BLaER1 treated with 17β-estradiol and CSF1 and Interleukin-3, amounts not matched to agents 10 nM and 100 nM (cell line): Measurements from ENCODE around the gene BHMT2.

Experiments
- H3K27ac ChIP-seq, 11 experiments: shearing (Covaris generic); formaldehyde crosslinking; 2 replicates each; pipeline ENCODE4 v1.8.1; 2022
- H3K27me3 ChIP-seq, 11 experiments: shearing (Covaris generic); formaldehyde crosslinking; 2 replicates each; pipeline ENCODE4 v1.8.1; 2022
- H3K36me3 ChIP-seq, 11 experiments: shearing (Covaris generic); formaldehyde crosslinking; 2 replicates each; pipeline ENCODE4 v1.8.1; 2022
- H3K4me1 ChIP-seq, 10 experiments: shearing (Covaris generic); formaldehyde crosslinking; 2 replicates each; pipeline ENCODE4 v1.8.1; 2022
- H3K4me2 ChIP-seq, 11 experiments: shearing (Covaris generic); formaldehyde crosslinking; 2 replicates each; pipeline ENCODE4 v1.8.1; 2022
- H3K4me3 ChIP-seq, 10 experiments: shearing (Covaris generic); formaldehyde crosslinking; 2 replicates each; pipeline ENCODE4 v1.8.1; 2022
- H3K9ac ChIP-seq, 11 experiments: shearing (Covaris generic); formaldehyde crosslinking; 2 replicates each; pipeline ENCODE4 v1.8.1; 2022
- H3K9me3 ChIP-seq, 11 experiments: shearing (Covaris generic); formaldehyde crosslinking; replicated peaks in 1 of 11; 2 replicates each; pipeline ENCODE4 v1.8.1; 2022
- H4K20me1 ChIP-seq, 11 experiments: shearing (Covaris generic); formaldehyde crosslinking; 2 replicates each; pipeline ENCODE4 v1.8.1; 2022
- Cebpa-rat ChIP-seq, 11 experiments: shearing (Covaris generic); IDR thresholded peaks; 2 replicates each; pipeline ENCODE4 v1.8.1; 2022

BHMT2 gene

DNA sequence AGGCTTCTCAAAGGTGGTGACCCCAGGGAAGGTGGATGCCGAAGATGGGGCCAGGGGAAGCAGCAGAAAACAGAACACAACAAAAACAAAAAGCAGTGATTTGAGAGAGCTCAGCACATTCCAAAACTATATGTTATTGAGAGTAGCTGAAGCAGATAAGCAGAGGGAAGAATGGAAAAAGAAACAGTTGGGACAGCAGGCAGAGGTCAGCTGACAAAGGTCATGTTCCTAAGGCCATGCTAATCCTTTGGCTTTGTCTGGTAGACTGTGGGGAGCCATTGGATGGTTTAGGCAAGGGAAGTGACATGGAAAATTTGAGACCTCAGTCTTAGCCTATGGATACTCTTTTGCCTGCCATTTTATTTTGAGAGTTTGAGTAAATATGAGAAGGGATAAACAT is 14.6 kb upstream of the BHMT2 start:
- Histone ChIP-seq H3K9me3 (peaks cover 3 to 22% (median 11%) of the 10 kb centered on the region in 11 experiments; a peak in 15 of 22 replicates), H3K27me3 (no peaks in the 10 kb centered on the region)
- no peak for TF ChIP-seq Cebpa-rat (IDR thresholded peaks at IDR 0.05)

DNA sequence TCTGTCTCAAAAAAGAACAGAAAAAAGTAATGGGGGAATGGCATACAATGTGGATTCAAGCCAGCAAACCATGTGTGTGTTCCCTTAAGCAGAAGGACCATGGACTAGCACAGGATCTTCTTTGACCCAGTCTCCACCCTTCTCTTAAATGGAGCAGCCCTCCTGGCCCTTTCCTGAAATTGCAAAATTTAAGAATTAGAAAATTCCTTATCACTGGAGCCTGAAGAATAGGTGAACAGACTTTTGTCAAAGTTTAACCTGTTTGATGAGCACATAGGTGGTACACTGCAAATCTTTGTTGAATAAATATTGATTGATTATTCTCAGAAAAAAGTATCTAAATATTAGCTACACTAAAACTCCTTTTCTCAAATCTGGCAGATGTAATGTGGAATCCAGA is 12.7 kb upstream of the BHMT2 start:
- no peak for TF ChIP-seq Cebpa-rat (IDR thresholded peaks at IDR 0.05)
- H3K4me2 ChIP-seq: no peak overlapping the region
- H3K9me3 ChIP-seq: peaks cover 3 to 15% (median 9%) of the 10 kb centered on the region in 11 experiments; a peak in 15 of 22 replicates
- no peak overlapping the region for H3K9ac ChIP-seq
- H3K4me3 ChIP-seq: no peak overlapping the region
- H3K4me1 ChIP-seq: no peaks in the 10 kb centered on the region
- no peak overlapping the region for H3K27ac ChIP-seq
- no peaks in the 10 kb centered on the region for H3K36me3 ChIP-seq
- no peaks in the 10 kb centered on the region for H3K27me3 ChIP-seq
- H4K20me1 ChIP-seq: no peaks in the 10 kb centered on the region

More for the DNA sequence above, 14.6 kb upstream of the BHMT2 start:
- Histone ChIP-seq H3K4me3 (no peak overlapping the region), H3K4me2 (no peak overlapping the region), H3K9ac (no peak overlapping the region), H3K27ac (no peak overlapping the region), H3K36me3 (no peaks in the 10 kb centered on the region), H4K20me1 (no peaks in the 10 kb centered on the region), H3K4me1 (no peaks in the 10 kb centered on the region)

DNA sequence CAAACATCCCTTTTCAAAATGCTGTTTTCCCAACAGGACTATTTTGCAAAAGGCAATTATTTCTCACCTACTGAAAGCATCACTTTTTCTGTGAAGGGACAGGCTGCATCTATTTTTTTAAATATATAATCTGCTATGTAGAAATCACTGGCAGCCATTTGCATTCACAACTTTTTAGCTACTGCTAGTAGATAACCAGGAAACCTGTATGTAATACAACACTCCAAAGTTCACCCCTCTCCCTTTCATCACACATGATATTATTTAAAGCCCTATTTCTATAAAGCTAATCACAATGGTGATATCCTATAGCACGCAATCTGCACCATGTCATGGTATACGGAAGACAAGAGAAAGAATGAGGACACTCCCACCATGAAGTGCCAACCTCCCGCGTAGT is 9.9 kb upstream of the BHMT2 start:
- Histone ChIP-seq H4K20me1 (no peaks in the 10 kb centered on the region), H3K27me3 (no peaks in the 10 kb centered on the region), H3K9me3 (no peaks in the 10 kb centered on the region), H3K9ac (no peak overlapping the region), H3K4me1 (no peaks in the 10 kb centered on the region), H3K27ac (no peak overlapping the region), H3K4me2 (no peak overlapping the region), H3K4me3 (no peak overlapping the region), H3K36me3 (no peaks in the 10 kb centered on the region)
- TF ChIP-seq Cebpa-rat (IDR thresholded peaks at IDR 0.05): no peak

DNA sequence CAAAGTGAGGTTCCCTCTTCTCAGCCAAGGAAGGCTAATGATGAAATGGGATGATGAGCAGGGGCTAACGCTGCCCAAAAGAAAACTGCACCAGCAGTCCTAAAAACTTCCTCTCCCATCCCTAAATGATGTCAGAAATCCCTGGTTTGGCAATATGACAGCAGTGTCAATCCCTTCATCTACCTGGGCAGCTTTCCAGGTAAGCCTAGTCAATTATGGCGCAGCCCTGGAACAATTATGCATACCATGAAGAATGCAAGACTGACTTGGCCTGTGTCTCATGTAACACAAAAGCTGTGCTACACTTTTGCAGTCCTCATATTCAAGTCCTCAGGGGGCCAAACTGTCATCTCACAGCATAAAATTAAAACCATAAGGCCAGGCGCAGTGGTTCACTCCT is 7.1 kb upstream of the BHMT2 start:
- Histone ChIP-seq H3K27ac (no peak overlapping the region), H3K27me3 (no peaks in the 10 kb centered on the region), H3K9ac (no peak overlapping the region), H3K4me1 (no peaks in the 10 kb centered on the region), H3K4me2 (no peak overlapping the region), H3K4me3 (no peak overlapping the region), H3K36me3 (no peaks in the 10 kb centered on the region), H4K20me1 (no peaks in the 10 kb centered on the region), H3K9me3 (no peaks in the 10 kb centered on the region)
- no peak for TF ChIP-seq Cebpa-rat (IDR thresholded peaks at IDR 0.05)

DNA sequence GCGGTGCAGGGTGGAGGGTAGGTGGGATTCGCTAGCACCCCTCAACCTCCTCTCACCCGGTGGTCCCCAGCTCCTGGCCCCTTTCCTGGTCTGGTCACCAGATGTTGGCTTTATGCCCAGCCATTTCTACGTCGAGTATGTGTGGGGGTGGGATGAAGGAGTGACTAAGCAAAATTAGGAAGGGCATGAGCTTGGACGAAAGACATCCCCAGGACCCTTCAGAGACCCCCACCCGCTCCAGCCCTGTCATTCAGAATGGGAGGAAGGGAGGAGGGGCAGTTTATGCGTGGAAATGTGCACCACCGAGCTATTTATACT is 742 bp downstream of the BHMT2 start:
- no peak for TF ChIP-seq Cebpa-rat (IDR thresholded peaks at IDR 0.05)
- no peak overlapping the region for H3K4me2 ChIP-seq
- no peaks in the 10 kb centered on the region for H3K27me3 ChIP-seq
- H3K36me3 ChIP-seq: no peaks in the 10 kb centered on the region
- no peaks in the 10 kb centered on the region for H3K4me1 ChIP-seq
- H4K20me1 ChIP-seq: no peaks in the 10 kb centered on the region
- no peak overlapping the region for H3K9ac ChIP-seq
- H3K9me3 ChIP-seq: peaks cover 10 to 24% (median 17%) of the 10 kb centered on the region in 11 experiments; a peak in 19 of 22 replicates
- H3K27ac ChIP-seq: no peak overlapping the region
- H3K4me3 ChIP-seq: no peak overlapping the region

DNA sequence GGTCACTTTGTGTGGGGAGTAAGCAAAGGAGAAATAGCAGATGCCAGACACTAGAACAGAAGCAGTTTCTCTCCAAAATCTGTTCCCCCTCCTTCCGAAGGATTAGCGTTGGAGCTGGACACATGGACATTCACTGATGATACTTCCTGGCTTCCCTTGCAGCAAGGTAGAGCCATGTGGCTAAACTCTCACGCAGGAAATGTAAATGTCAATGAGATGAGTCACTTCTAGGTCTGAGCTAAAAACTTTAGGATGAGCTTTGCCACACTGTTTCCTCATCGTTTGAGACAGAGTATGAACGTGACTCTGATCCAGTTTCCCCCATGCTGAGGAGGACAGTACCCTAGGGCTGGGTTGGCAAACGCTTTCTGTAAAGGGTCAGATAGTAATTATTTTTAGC is 5.1 kb downstream of the BHMT2 start:
- Histone ChIP-seq H3K36me3 (no peaks in the 10 kb centered on the region), H3K4me1 (no peaks in the 10 kb centered on the region), H3K4me2 (no peak overlapping the region), H4K20me1 (no peaks in the 10 kb centered on the region), H3K27ac (no peak overlapping the region), H3K9ac (no peak overlapping the region), H3K27me3 (no peaks in the 10 kb centered on the region), H3K4me3 (no peak overlapping the region), H3K9me3 (peaks cover 9 to 18% (median 13%) of the 10 kb centered on the region in 11 experiments; a peak in 18 of 22 replicates)
- no peak for TF ChIP-seq Cebpa-rat (IDR thresholded peaks at IDR 0.05)

DNA sequence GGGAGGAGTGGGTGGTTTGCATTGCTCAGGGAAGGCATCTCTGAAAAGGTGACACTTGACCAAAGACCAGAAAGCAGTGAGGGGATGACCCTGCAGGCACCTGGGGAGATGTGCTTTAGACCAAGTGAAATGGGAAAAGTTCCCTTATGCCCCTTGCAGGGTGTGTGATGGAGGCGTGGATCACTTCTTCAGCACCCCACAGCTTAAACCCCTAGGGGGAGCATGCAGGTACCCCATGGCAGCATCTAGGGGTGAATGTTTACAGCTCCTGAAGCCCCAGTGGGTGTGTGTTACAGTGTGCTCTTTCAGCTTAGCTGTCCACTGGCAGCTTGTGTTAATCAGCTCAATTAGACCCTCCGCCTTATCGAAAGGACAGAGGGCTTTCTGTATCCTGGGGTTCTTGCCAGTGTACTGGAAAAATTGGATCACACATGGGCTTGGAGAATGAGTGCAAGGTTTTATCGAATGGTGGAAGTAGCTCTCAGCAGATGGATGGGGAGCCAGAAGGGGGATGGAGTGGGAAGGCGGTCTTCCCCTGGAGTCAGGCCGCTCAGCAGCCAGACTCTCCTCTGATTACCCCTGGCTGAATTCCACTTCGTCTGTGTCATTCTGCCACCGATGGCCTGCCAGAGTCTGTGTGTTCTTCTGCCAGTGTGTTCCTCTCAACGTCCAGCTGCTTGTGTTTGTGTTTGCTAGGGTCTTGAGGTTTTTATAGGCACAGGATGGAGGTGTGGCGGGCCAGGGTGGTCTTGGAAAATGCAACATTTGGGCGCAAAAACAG is 6.3 kb downstream of the BHMT2 start:
- H3K4me2 ChIP-seq: no peak overlapping the region
- no peak for TF ChIP-seq Cebpa-rat (IDR thresholded peaks at IDR 0.05)
- H4K20me1 ChIP-seq: no peaks in the 10 kb centered on the region
- H3K4me3 ChIP-seq: no peak overlapping the region
- no peak overlapping the region for H3K27ac ChIP-seq
- no peaks in the 10 kb centered on the region for H3K4me1 ChIP-seq
- H3K9ac ChIP-seq: no peak overlapping the region
- H3K27me3 ChIP-seq: no peaks in the 10 kb centered on the region
- no peaks in the 10 kb centered on the region for H3K36me3 ChIP-seq
- H3K9me3 ChIP-seq: peaks cover 7 to 13% (median 11%) of the 10 kb centered on the region in 11 experiments; a peak in 17 of 22 replicates

DNA sequence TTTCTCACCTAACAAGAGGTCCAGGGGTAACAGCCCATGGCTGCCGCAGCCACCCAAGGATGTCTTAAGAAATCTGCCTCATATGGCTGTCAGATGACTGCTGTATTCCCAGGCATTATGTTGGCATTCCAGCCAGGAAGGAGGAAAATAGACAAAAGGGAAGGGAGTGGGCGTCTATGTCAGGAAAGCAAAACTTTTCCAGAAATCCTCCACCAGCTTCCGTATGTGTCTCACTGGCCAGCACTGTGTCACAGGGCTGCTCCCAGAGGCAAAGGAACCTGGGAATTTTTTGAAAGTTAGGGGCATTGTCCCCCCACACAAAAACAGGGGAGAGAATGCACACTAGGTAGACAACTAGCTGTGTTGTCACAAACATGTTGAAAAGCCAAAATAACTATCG is 7.3 kb downstream of the BHMT2 start:
- Histone ChIP-seq H3K36me3 (no peaks in the 10 kb centered on the region), H3K9ac (no peak overlapping the region), H3K4me2 (no peak overlapping the region), H3K27me3 (no peaks in the 10 kb centered on the region), H3K9me3 (peaks cover 7 to 13% (median 11%) of the 10 kb centered on the region in 11 experiments; a peak in 17 of 22 replicates), H4K20me1 (no peaks in the 10 kb centered on the region), H3K4me1 (no peaks in the 10 kb centered on the region), H3K4me3 (no peak overlapping the region), H3K27ac (no peak overlapping the region)
- no peak for TF ChIP-seq Cebpa-rat (IDR thresholded peaks at IDR 0.05)

DNA sequence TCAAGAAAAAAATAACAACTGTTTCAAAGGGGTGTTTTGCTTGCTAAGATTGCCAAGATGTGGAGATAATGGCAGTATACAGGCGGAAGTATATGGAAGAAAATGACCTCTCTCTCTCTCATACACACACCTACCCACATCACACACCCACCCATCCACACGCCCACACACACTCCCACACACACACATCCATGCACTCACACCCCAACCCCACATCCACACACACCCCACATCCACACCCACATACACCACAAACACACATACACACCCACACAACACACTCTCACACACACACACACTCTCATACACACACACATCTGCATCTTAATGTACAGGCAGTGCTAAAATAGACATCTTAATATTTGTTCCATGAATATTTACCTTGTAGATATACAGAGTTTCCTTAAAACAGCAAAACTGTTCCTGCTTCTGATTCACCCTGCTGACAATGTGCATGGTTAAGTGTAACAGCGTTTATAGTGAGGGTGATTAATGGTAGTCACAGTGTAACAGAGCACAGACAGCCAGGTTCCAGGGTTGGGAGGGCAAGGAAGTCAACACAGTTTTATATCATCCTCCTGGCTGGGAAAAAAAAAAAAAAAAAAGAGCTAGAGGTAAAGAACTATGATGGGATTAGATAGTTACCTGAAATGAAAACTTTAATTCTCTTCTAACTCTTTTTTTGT is 8.3 kb downstream of the BHMT2 start:
- Histone ChIP-seq H4K20me1 (no peaks in the 10 kb centered on the region), H3K4me2 (no peak overlapping the region), H3K4me3 (no peak overlapping the region), H3K27ac (no peak overlapping the region), H3K9me3 (peaks cover 7 to 13% (median 11%) of the 10 kb centered on the region in 11 experiments; a peak in 17 of 22 replicates), H3K36me3 (no peaks in the 10 kb centered on the region), H3K27me3 (no peaks in the 10 kb centered on the region), H3K9ac (no peak overlapping the region), H3K4me1 (no peaks in the 10 kb centered on the region)
- no peak for TF ChIP-seq Cebpa-rat (IDR thresholded peaks at IDR 0.05)

DNA sequence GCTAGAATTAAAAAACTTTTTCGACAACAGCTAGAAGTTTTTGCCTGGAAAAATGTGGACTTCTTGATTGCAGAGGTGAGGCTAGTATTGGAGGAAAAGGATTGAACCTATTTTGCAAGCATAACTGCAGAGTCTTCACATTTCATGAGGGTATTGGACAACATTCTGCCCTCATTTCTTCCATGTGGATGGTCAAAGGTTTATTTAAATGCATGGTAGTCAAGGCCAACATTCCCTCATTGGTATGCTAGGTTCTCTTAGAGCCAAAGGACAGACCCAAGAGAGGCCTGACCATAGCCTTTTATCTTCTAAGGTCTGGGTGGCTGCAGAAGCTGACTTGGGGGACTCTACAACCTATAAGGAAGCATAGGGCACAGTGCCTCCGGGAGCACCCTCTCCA is 11.2 kb downstream of the BHMT2 start:
- no peaks in the 10 kb centered on the region for H4K20me1 ChIP-seq
- no peak overlapping the region for H3K27ac ChIP-seq
- H3K36me3 ChIP-seq: no peaks in the 10 kb centered on the region
- no peaks in the 10 kb centered on the region for H3K9me3 ChIP-seq
- no peak overlapping the region for H3K4me2 ChIP-seq
- no peak for TF ChIP-seq Cebpa-rat (IDR thresholded peaks at IDR 0.05)
- H3K9ac ChIP-seq: no peak overlapping the region
- H3K4me1 ChIP-seq: no peaks in the 10 kb centered on the region
- H3K27me3 ChIP-seq: no peaks in the 10 kb centered on the region
- no peak overlapping the region for H3K4me3 ChIP-seq
